Body of pancreas (tissue), 4 donors: ENCODE data around the gene PPARGC1A.

Experiments used
- CTCF ChIP-seq, 7 experiments: fragments of 450-650 bp in 4 of 7; fragments of 200-600 bp in 3 of 7; sonication (generic) in 3 of 7; IDR thresholded peaks; one replicate each; pipeline ENCODE4 v1.5.1; 2016 to 2019; ENCODE audit warnings: antibody characterized with exemption in 7 of 7
- POLR2A ChIP-seq, 3 donors: fragments of 450-650 bp; IDR thresholded peaks; one replicate each; pipeline ENCODE4 v1.6.1; 2016; ENCODE audit warnings: antibody characterized with exemption in 3 of 3, mild to moderate bottlenecking in 2 of 3

GRCh38 chr4:23746672-23747071, 143.2 kb downstream of the PPARGC1A start:
- TF ChIP-seq POLR2A (IDR thresholded peaks at IDR 0.05) (no peak), CTCF (IDR thresholded peaks at IDR 0.05) (no peak)
